8988T (cell line): Measurements from ENCODE around the gene AGAP1.
"Not testable (repeated sequence)": the region's sequence is repeated elsewhere in the genome, so short reads cannot be mapped to it uniquely, and the experiment has no call there.

Source experiments
- DNase-seq: peaks from one replicate; pipeline ENCODE4 v3.0.0; 2011

The AGAP1 gene

GRCh38 chr2:236061497-236061896 is 567.7 kb downstream of the AGAP1 start:
- DNase-seq: no peak

GRCh38 chr2:236061899-236062298 is 568.1 kb downstream of the AGAP1 start:
- no peak for DNase-seq

- not testable (repeated sequence) for DNase-seq
Measured at GRCh38 chr2:236062806-236063205, 569.0 kb downstream of the AGAP1 start.

GRCh38 chr2:236063994-236064393 is 570.2 kb downstream of the AGAP1 start:
- DNase-seq: no peak

GRCh38 chr2:236065314-236066160 is 571.7 kb downstream of the AGAP1 start:
- DNase-seq: no peak

GRCh38 chr2:236070236-236070635 is 576.4 kb downstream of the AGAP1 start:
- no peak for DNase-seq

- DNase-seq: no peak
Measured at GRCh38 chr2:236073246-236073645, 579.4 kb downstream of the AGAP1 start.

- DNase-seq: no peak
Measured at GRCh38 chr2:236073867-236074655, 580.2 kb downstream of the AGAP1 start.

- no peak for DNase-seq
Measured at GRCh38 chr2:236075802-236076201, 582.0 kb downstream of the AGAP1 start.

GRCh38 chr2:236078297-236079255 is 584.7 kb downstream of the AGAP1 start:
- DNase-seq: no peak

GRCh38 chr2:236080412-236080811 is 586.6 kb downstream of the AGAP1 start:
- DNase-seq: no peak

- DNase-seq: no peak
Measured at GRCh38 chr2:236081171-236081570, 587.3 kb downstream of the AGAP1 start.

- DNase-seq: no peak
Measured at GRCh38 chr2:236082061-236082460, 588.2 kb downstream of the AGAP1 start.

GRCh38 chr2:236083934-236084333 is 590.1 kb downstream of the AGAP1 start:
- no peak for DNase-seq

GRCh38 chr2:236085211-236085610 is 591.4 kb downstream of the AGAP1 start:
- DNase-seq: no peak

GRCh38 chr2:236085647-236086046 is 591.8 kb downstream of the AGAP1 start:
- DNase-seq: no peak

- no peak for DNase-seq
Measured at GRCh38 chr2:236086403-236086970, 592.6 kb downstream of the AGAP1 start.

- no peak for DNase-seq
Measured at GRCh38 chr2:236086971-236087465, 593.2 kb downstream of the AGAP1 start.

- no peak for DNase-seq
Measured at GRCh38 chr2:236088368-236089057, 594.7 kb downstream of the AGAP1 start.

- DNase-seq: no peak
Measured at GRCh38 chr2:236089271-236090026, 595.6 kb downstream of the AGAP1 start.

- DNase-seq: no peak
Measured at GRCh38 chr2:236090027-236090382, 596.2 kb downstream of the AGAP1 start.
